GM19351 (cell line): ENCODE measurements around the gene DMD.
"Not testable (repeated sequence)": the region's sequence is repeated elsewhere in the genome, so short reads cannot be mapped to it uniquely, and the experiment has no call there.

ENCODE experiments used
- ATAC-seq: cut with Tn5 transposase; IDR thresholded peaks from one replicate; pipeline ENCODE4 v1.9.1; 2021; ENCODE audit warnings: mild to moderate bottlenecking, moderate library complexity; ENCODE audit not compliant: unreplicated experiment

The DMD gene

DNA sequence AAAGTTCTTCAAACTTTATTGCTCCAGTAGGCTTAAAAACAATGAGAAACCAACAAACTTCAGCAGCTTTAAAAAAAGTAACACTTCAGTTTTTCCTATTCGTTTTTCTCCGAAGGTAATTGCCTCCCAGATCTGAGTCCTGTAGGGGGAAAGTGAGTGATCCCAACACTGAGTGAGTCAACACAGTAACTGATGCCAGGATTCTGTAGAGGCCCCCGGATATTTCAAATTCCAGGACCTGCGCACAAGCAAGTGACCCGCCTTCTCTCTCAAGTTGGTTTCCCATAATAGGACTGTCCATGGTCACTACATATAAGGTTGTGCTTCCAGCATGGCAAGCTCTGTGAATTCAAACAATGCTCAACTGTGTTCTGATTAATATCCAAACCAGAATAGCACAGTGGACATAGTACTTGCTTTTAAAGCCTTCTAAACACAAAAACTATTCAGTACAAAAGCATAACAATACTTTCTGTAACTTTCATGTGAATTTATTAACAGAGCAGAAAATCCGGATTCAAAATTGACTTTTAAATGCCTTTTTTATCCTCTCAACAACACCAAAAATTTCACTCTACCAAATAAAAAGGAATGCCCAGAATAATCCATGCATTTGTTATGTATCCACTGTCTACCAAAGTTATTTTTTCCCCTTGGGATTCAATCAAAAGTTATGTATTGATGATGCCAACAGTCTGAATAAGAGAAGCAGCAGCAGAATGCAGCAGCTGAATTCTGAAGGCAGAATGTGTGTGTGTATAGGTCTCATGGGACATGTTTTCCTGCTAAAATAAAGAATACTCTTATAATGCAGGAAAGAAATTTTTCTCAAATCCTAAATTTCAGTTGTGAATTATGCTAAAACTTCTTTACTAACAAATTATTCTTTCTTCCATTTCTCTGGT lies at the start of gene DMD:
Gene DMD (minus strand): TSS at position 194 of the 905 bp plus-strand sequence. CDS start 237 bp downstream, outside the sequence.
- no peak for ATAC-seq

DNA sequence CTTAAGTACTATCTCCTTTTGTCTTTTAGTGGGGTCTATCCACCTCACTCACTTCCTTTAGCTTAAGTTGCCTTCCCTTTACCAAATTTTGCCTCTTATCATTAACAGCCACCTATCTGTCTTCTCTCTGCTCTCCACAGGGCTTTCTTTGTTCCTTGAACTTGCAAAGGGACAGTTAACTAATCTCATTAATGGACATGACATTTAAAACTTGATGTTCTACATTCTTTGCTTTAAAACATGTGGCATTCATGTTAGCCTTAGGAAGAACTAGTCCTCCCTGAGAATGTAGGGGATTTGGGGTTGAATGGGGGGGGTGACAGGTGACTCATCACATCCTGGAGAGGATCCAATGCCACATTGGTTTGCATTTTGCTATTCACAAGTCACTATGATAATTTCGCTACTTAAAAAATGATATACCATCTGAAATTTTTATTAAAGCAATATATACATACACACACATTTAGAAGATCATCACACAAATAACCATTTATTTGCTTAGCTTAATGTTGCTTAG lies 41.0 kb upstream of the DMD start:
- no peak for ATAC-seq

DNA sequence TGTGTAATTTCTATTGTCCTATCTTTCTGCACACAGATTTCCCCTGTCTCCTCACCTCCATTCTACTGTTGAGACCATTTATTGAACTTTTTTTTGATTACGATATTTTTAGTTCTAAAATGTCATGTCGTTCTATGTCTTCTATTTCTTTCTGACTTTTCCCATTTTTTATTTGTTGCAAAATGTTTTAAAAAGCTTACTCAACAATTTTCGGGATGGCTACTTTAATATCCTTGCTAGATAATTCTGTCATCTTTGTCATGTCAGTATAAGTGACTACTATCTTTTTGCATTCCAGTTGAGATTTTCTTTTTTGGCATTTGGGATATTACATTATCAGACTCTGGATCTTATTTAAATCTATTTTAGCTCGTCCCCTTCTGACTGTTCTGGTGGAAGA lies 7.5 kb upstream of the DMD start:
- no peak for ATAC-seq

DNA sequence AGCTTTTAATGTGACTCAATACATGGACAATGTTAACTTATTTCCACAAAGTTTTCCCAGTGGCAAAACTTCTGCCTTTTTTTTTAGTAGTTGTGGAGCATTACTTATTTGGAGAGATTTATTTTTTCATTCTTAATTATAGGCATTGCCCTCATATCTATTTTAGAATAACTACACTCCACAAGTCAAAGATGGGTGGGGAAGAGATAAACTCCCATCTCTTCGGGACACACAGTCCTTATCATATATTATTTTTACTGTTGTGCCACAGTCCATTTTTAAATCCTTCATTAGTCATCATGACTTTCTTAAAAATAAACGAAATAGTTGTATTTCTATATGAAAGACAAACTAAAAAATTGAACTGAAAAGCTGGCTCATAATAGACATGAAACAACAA lies 1.2 kb downstream of the DMD start:
- no peak for ATAC-seq

DNA sequence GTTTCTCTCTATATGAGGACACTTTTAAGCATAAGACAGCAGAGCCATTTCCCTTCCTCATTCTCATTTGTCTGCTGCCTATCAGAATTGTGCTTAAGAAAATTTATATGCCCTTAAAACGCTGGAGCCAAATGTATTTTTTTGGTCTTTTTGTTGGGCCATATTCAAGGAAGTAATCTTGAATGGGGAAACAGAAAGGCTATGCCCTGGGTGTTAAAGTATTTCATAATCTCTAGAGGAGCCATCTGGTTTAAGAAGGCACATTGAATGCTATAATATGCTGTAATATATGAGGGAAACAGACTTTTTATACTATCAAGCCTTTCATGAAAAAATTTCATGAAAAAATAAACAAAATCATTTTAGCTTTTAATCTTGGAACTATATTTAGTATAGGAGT lies 4.3 kb downstream of the DMD start:
- no peak for ATAC-seq

DNA sequence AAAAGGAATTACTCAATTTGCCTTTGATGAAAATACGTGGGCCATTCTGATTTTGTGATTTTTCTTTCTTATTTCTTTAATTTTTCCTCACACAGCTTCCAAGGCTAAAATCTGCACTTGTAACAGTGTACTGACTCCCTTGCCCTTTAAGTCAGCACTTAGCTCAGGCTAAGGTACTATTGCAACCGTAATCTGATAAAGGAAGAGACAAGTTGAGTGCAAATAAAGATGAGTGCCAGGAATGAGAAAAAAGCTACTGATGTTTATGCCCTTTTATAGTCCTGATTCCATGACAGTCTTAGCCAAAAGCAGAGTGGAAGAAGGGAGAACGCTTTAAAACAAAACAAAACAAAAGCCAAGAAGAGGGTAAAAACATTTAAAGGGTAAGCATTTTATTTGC lies 6.0 kb downstream of the DMD start:
- no peak for ATAC-seq

DNA sequence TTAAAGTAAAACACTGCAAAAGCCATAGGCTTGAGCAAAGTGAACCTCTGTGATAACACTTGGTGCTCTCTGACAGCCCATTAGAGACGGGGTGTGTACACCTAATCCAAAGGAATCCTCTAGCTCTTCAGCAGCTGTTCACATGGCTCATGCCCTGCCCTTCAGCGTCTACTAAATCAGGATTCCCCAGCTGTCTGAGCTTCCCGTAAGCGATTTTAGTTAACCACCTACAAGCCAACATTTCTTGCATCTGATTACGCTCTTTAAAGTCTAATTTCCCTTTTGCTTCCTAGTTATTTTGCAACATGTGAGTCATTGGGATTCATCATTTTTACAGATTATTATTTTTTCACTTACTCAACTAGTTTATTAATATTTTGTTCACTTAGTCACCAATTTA lies 6.5 kb downstream of the DMD start:
- ATAC-seq, result no peak

DNA sequence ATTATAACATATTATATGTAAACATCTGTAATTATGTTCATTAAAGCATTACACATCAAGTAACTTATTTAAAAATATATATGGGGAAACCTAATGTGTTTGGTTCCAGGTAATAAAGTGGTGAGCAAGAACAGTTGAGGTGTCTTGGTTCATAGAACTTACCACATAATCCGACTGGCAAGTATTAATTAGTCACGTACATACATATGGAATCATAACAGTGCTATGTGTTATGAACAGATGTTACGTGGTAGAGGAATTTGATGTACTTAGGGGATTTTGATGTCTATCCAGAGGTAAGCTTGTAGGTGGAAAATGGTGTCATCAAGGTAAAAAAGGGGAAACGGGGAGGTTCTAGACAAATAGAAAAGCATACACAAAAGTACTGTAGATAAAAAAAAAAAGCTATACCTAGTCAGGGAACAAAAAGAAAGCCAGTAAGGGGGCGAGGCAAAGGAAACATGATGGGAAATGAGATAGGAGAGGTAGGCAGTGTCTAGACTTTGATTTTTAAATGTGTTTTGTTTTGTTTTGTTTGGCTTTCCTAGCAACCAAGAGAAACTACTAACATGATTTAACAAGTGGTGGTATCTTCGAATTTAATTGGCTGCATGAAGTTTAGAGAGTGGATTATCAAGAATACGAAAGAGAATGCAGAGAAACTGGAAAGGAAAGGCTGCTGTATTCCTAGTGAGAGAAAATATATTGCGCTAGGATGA lies 12.6 kb downstream of the DMD start:
- ATAC-seq, result no peak

DNA sequence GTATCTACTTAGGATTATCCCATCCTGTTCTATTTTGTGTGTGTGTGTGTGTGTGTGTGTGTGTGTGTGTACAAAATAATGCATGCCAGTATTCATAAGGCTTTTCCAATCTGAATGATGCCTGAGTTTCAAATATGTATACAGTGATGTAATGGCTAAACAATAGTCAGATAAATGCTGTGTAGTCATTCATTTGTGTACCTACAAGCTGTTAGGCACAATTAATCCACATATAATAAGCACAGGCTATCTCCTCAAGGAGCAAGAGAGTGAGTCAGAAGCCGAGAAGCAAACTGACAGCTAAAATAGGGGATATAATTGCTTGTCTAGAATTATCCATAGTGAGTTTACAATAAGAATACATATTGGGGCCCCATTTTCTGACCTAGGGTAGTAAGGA lies 15.7 kb downstream of the DMD start:
- ATAC-seq, result no peak

DNA sequence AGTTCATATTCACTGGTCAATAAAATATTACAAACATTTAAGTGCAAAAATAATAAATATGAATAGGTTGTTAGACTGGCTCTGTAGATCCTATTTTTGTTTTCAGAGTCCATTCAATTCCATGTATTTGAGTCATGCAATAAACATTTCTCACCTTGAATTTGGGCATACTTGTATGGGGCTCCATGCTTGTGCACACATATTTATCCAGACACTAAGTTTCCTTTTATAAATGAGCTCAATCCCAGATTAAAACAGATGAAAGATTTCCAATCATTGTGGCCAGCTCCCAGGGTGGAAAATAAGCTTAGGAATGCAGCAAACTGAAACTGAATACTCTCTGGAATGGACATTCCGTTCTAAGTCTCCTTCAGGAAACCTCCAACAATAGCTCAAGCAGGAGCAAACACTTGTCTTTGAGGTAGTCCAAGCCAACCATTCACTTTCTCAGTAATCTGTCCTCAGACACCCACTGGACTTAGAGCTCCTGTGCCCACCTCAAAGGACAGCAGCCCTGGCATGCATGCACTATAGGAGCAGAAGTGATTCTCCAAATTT lies 16.4 kb downstream of the DMD start:
- ATAC-seq, result no peak

DNA sequence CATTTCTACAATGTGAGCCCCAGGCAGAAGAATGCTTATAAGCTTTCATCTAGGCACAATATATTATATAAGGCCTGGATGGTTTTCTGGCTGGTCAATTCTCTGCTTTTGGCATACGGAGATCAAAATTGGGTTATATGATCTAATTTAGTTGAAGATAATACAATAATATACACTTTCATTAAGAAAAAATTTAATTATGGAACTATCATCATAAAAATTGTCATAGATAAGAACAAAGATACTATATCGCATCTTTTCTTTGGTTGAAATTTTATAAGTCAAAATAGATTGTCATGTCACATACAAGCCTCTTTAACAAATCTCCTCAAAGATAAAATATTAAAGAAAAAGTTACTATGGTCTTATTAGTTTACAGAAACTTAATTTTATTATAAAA lies 17.1 kb downstream of the DMD start:
- ATAC-seq, result no peak

DNA sequence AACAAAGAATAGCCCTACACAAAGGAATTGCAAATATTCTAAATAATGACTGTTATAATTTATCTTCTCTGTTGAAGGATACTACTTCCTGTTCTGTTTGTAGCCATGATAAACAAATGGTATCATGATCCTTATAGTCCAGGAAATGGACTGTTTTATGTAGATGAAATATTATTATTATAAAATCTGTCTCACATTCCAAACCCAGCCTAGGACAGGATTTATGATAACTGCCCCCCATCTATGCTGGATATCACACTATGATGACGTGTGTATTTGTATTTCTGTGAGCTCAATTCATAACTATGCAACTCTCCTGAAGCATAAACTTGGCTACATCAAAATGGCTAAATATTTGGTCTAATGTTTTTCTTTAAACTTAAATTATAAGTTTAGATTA lies 21.3 kb downstream of the DMD start:
- ATAC-seq, result no peak

DNA sequence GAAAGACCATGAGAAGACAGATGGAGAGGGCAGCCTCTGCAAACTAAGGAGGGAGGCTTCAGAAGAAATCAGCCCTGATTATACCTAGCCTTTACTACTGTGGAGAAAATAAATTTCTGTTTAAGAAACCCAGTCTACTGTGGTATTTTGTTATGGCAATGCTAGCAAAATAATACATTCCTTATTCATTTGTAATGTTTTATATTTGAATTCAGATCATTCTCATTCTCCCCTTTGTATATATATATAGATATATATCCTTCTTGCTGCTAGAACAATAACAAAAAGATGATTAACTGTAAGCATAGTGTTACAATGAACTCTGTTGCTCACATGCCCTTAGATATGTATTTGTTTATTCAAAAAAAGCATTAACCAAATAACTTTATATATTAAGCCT lies 22.5 kb downstream of the DMD start:
- ATAC-seq, result no peak

DNA sequence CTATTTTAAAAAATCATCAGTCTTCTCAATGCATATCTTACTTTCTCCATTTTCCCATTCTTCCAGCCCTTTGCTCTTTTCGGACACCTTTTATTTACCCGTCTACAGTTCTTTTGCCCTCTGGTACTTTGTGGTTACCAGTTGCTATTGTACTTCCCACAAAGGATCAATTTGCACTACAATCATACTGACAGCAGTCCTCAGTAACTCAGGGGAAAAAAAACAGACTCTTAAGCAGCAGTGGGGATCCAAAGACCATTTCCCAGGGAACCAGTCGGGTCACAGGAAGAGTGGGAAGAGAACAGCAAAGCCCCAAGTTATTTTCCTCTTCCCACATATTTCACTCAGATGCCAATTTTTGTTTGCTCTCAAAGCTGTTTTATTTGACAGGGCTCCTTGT lies 23.1 kb downstream of the DMD start:
- no peak for ATAC-seq

DNA sequence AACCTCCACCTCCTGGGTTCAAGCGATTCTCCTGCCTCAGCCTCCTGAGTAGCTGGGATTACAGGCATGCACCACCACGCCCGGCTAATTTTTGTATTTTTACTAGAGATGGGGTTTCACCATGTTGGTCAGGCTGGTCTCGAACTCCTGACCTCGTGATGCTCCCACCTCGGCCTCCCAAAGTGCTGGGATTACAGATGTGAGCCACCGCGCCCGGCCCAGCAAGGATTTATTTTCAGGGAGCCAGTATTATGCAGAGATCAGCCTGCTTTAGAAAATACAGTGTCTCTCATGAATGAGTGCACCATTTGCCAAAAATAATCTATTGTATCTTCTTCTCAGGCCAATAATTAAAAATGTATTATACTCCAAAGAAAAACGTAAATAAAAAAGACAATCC lies 26.5 kb downstream of the DMD start:
- ATAC-seq, result not testable (repeated sequence)

DNA sequence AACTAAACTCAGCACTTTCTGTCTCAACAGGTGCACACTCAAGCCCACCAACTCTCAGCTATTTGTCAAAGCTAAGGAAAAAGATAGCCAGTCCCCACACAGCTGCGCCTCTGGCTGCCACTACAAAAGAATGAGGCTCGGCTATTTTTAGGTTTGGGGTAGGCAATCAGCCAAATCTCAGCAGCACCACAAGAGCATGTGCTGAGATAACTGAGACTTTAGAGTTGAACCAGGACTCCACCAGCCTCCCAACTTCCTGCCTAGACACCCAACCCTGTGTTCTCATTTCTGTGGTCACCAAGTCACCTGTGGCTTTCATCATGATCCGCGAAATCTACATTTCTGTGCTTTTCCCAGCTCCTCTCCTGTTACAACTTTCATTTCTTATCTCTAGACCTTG lies 28.0 kb downstream of the DMD start:
- ATAC-seq, result no peak

DNA sequence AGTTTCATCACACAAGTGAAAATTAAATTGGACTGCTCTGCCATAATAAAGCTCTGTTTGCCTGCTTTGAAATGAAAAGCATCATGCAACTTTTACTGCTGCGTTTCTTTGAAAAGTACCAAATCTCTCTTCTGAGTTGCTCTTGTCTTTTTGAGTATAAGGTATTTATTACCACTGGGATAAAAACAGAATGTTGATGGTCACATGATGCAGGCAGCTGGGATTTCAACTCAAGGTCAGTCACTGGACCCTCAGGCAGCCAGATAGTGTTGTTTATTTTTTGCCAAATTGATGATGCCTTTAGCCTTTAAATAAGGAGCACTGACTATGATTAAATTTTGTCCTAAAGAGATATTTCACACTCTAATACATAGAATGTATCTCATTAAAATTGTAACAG lies 32.7 kb downstream of the DMD start:
- no peak for ATAC-seq

DNA sequence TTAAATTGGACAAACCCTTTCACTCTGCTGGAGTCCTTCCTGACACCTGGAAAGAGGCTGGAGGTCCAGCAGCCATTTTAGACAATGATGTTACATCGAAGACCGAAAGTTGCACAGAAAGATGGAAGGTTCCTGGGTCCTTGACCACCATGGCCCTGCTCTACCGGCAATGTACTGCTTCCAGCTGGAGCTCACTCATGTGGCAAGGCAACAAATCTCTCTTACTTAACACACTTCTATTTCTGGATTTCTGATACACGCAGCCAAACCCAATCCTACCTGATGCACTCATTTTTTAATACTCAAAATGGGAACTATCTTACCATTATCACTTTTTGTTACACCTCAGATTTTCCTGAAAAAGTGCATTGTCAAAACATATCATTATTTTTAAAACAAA lies 33.1 kb downstream of the DMD start:
- no peak for ATAC-seq

DNA sequence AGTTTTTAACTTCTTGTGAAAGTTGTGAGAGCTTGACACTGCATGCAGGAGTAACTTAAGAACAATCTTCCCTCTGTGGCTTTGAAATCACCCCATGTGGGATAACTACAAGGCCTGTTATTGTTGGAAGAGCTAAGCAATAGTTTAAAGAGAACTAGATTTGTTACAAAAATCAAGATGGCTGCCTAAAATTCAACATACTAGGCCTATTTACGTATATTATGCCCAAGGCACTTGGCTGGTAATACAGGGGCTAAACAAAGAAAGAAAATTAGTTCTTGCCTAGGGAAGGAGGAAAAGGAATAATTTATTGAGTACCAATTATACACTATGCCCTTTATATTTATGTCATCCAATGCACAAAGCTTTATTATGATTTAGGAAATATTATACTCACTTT lies 36.1 kb downstream of the DMD start:
- ATAC-seq, result no peak

DNA sequence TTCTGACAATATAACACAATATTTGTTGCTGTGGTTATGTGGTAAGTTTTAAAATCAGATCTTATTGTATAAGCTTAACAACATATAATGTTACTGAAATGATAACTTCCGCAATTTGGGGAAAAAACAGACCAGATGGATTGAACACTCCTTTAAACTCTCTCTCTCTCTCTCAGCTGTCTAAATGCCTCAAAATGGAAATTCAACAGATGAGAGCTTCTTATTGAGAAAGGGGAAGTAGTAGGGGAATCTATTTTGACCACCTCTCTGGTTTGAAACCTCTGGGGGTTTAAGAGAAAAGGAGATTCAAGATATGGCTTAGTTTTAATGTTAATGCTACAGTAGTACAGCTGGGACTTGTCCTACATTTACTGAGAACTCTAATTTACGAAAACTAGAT lies 40.3 kb downstream of the DMD start:
- ATAC-seq, result no peak

DNA sequence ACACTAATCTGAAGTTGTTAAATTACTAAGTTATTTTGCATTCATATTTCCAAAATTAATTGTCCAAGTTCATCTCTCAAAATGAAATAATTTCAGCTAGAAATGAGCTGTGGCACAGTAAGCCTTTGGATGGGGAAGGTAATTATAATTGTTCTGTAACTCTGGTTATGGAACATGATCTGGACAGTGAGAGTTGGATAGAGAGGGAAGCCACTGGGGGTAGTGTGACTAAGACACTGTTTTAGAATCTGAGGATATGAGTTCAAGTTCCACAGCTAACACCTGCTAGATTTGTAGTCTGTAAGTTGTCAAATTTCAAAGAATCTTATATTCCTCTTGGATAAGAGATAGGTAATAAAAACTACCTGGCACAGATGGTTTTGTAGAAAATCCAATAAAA lies 49.5 kb downstream of the DMD start:
- ATAC-seq, result no peak

DNA sequence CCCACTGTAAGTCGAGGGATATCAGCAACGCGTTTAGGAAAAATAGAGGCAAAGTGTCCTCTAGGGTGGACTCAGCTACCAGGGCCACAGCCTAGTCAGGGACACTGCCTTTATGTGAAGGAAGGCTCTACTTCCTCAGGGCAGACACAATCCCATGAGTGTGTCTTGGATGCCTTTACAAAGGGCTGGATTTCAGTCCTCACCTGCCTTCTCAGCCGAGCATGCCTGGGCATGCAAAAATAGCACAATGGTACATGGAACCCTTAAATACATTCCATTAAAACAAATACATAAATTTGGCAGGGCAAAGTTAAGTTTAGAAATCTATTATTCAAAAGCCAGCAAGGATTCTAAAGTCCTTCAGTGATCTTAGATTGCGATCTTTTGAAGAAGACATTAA lies 51.1 kb downstream of the DMD start:
- ATAC-seq, result no peak
